Gastroesophageal sphincter (tissue), 4 donors: ENCODE data around the gene MYH6. TPM values are rescaled to one million over a fixed set of nuclear protein-coding genes. Genes with fewer than 3 reads are reported as not detected.

Experiments used
- ATAC-seq: fragments of 150-250 bp; one replicate; pipeline ENCODE4 v1.9.1; 2016; ENCODE audit warnings: mild to moderate bottlenecking, moderate library complexity
- H3K27ac ChIP-seq, 4 donors: fragments of 200-600 bp; sonication (generic) in 3 of 4; 1 replicate in 3 of 4; 2 replicates in 1 of 4; pipeline ENCODE4 v1.5.1; 2016 to 2019
- H3K27me3 ChIP-seq: fragments of 200-600 bp; sonication (generic); one replicate; pipeline ENCODE4 v1.5.1; 2019
- H3K36me3 ChIP-seq, 2 donors: fragments of 200-600 bp; sonication (generic); one replicate each; pipeline ENCODE4 v1.5.1; 2019; ENCODE audit warnings: control low read depth in 1 of 2
- H3K4me1 ChIP-seq, 3 donors: fragments of 200-600 bp; sonication (generic); 1 replicate in 2 of 3; 2 replicates in 1 of 3; pipeline ENCODE4 v1.5.1; 2016 to 2019; ENCODE audit warnings: control low read depth in 2 of 3
- H3K4me3 ChIP-seq, 2 donors: fragments of 200-600 bp; sonication (generic); one replicate each; pipeline ENCODE4 v1.5.1; 2019; ENCODE audit warnings: mild to moderate bottlenecking in 1 of 2, moderate library complexity in 1 of 2
- H3K9me3 ChIP-seq, 3 donors: fragments of 200-600 bp; sonication (generic); one replicate each; pipeline ENCODE4 v1.5.1; 2017 to 2019; ENCODE audit warnings: control low read depth in 2 of 3
- CTCF ChIP-seq, 4 experiments: fragments of 200-600 bp in 2 of 4; fragments of 450-650 bp in 2 of 4; sonication (generic) in 1 of 4; IDR thresholded peaks; one replicate each; pipeline ENCODE4 v1.5.1; 2017 to 2019; ENCODE audit warnings: antibody characterized with exemption in 4 of 4, mild to moderate bottlenecking in 2 of 4, moderate library complexity in 2 of 4
- EP300 ChIP-seq: sonication (generic); formaldehyde crosslinking; IDR thresholded peaks from one replicate; pipeline ENCODE4 v1.6.1; 2017; ENCODE audit warnings: antibody characterized with exemption, mild to moderate bottlenecking
- POLR2A ChIP-seq, 2 donors: fragments of 450-650 bp; IDR thresholded peaks; one replicate each; pipeline ENCODE4 v1.6.1; 2017; ENCODE audit warnings: antibody characterized with exemption in 2 of 2, mild to moderate bottlenecking in 2 of 2, moderate library complexity in 1 of 2
- POLR2AphosphoS5 ChIP-seq: sonication (generic); formaldehyde crosslinking; IDR thresholded peaks from one replicate; pipeline ENCODE4 v1.6.1; 2017; ENCODE audit warnings: antibody characterized with exemption
- WGBS, 2 donors: methylation state at CpG; one replicate each; pipeline ENCODE4 v1.1.5; 2018; ENCODE audit warnings: low coverage in 1 of 2; 5-methylcytosine and 5-hydroxymethylcytosine counted together
- total RNA-seq, 4 donors: library from RNA; depleted of rRNA; stranded (reverse); fragments of >200 nt; gene quantifications; one replicate each; pipeline ENCODE4 v1.1.0, GENCODE V29; 2016

MYH6 gene
- total RNA-seq, 4 donors from 2014 or later: not detected

- WGBS, 2 donors: 40 to 50% methylated on average over 1 to 3 of the region's 12 CpGs
- peaks cover 0 to 45% of the 10 kb centered on the region in 2 donors for H3K36me3 ChIP-seq
- peak overlapping the region in 3 of 4 donors; percentile 33 to 63 (median 63) for H3K27ac ChIP-seq
- no peak overlapping the region for H3K4me3 ChIP-seq
- H3K27me3 ChIP-seq: no peaks in the 10 kb centered on the region
- peaks cover 0 to 54% (median 6%) of the 10 kb centered on the region in 3 donors for H3K4me1 ChIP-seq
- ATAC-seq: no peak
- H3K9me3 ChIP-seq: no peaks in the 10 kb centered on the region
- TF ChIP-seq CTCF (IDR thresholded peaks at IDR 0.05) (no peak), EP300 (no peak), POLR2AphosphoS5 (no peak), POLR2A (IDR thresholded peaks at IDR 0.05) (no peak)
Observed at GRCh38 chr14:23358553-23359166, 49.4 kb downstream of the MYH6 start.

GRCh38 chr14:23358042-23358441, 50.0 kb downstream of the MYH6 start:
- H3K4me3 ChIP-seq: no peak overlapping the region
- 67 to 100% methylated on average over 1 to 3 of the region's 3 CpGs for WGBS, 2 donors
- peaks cover 0 to 51% (median under 1%) of the 10 kb centered on the region in 3 donors for H3K4me1 ChIP-seq
- H3K36me3 ChIP-seq: peaks cover 0 to 45% of the 10 kb centered on the region in 2 donors
- H3K9me3 ChIP-seq: no peaks in the 10 kb centered on the region
- TF ChIP-seq CTCF (IDR thresholded peaks at IDR 0.05) (no peak), EP300 (no peak), POLR2AphosphoS5 (no peak), POLR2A (IDR thresholded peaks at IDR 0.05) (no peak)
- peak overlapping the region in 2 of 4 donors; percentile 33 to 63 for H3K27ac ChIP-seq
- H3K27me3 ChIP-seq: no peaks in the 10 kb centered on the region
- ATAC-seq: no peak

GRCh38 chr14:23357261-23357660, 50.8 kb downstream of the MYH6 start:
- TF ChIP-seq POLR2A (IDR thresholded peaks at IDR 0.05): no peak
- no peak for TF ChIP-seq POLR2AphosphoS5
- no peak for TF ChIP-seq CTCF (IDR thresholded peaks at IDR 0.05)
- TF ChIP-seq EP300: no peak
- peaks cover 0 to 50% (median under 1%) of the 10 kb centered on the region in 3 donors for H3K4me1 ChIP-seq
- H3K36me3 ChIP-seq: peaks cover 0 to 45% of the 10 kb centered on the region in 2 donors
- no peak for ATAC-seq
- H3K4me3 ChIP-seq: no peak overlapping the region
- H3K27me3 ChIP-seq: no peaks in the 10 kb centered on the region
- H3K27ac ChIP-seq: peak overlapping the region in 1 of 4 donors; percentile 14
- 63 to 100% methylated on average over 1 to 2 of the region's 8 CpGs for WGBS, 2 donors
- H3K9me3 ChIP-seq: no peaks in the 10 kb centered on the region

GRCh38 chr14:23356662-23357061, 51.4 kb downstream of the MYH6 start:
- no CpG with 5 or more reads among the region's 4 CpGs for WGBS, 2 donors
- TF ChIP-seq POLR2AphosphoS5 (no peak), POLR2A (IDR thresholded peaks at IDR 0.05) (no peak), CTCF (IDR thresholded peaks at IDR 0.05) (no peak), EP300 (no peak)
- Histone ChIP-seq H3K4me3 (no peak overlapping the region), H3K27ac (no peak overlapping the region), H3K27me3 (no peaks in the 10 kb centered on the region), H3K4me1 (peaks cover 0 to 50% (median 5%) of the 10 kb centered on the region in 3 donors), H3K9me3 (no peaks in the 10 kb centered on the region), H3K36me3 (peaks cover 0 to 45% of the 10 kb centered on the region in 2 donors)
- no peak for ATAC-seq

- no peaks in the 10 kb centered on the region for H3K27me3 ChIP-seq
- no peak overlapping the region for H3K27ac ChIP-seq
- no peak overlapping the region for H3K4me3 ChIP-seq
- peaks cover 0 to 48% (median 6%) of the 10 kb centered on the region in 3 donors for H3K4me1 ChIP-seq
- TF ChIP-seq CTCF (IDR thresholded peaks at IDR 0.05) (no peak), POLR2A (IDR thresholded peaks at IDR 0.05) (no peak), EP300 (no peak), POLR2AphosphoS5 (no peak)
- H3K9me3 ChIP-seq: no peaks in the 10 kb centered on the region
- no peak for ATAC-seq
- WGBS, 2 donors: 62 to 88% methylated on average over 3 to 4 of the region's 6 CpGs
- peaks cover 0 to 45% of the 10 kb centered on the region in 2 donors for H3K36me3 ChIP-seq
Observed at GRCh38 chr14:23355871-23356435, 52.1 kb downstream of the MYH6 start.
